Fibroblast of mammary gland (primary cell): ENCODE measurements around the gene KCNMA1.
A peak's percentile ranks its signal among the peaks of the same experiment; 100 is the strongest.

ENCODE experiments used
- DNase-seq: peaks from one replicate; pipeline ENCODE4 v3.0.0-alpha.2; 2010; ENCODE audit warnings: low read depth
- H3K4me3 ChIP-seq: 2 replicates; pipeline ENCODE4 v1.5.1; 2011; ENCODE audit warnings: low read depth, mild to moderate bottlenecking, low read length, moderate library complexity; ENCODE audit not compliant: control insufficient read depth
- CTCF ChIP-seq: conservative IDR thresholded peaks from 2 replicates; pipeline ENCODE4 v1.5.1; 2011; ENCODE audit warnings: low read depth, low read length, inconsistent platforms; ENCODE audit not compliant: control insufficient read depth, insufficient read depth

The KCNMA1 gene

GRCh38 chr10:77188521-77188920 lies 449.1 kb downstream of the KCNMA1 start:
- peak; percentile 50 for DNase-seq
- no peak overlapping the region for H3K4me3 ChIP-seq
- no peak for TF ChIP-seq CTCF

GRCh38 chr10:77188000-77188395 lies 449.6 kb downstream of the KCNMA1 start:
- DNase-seq = no peak
- no peak for TF ChIP-seq CTCF
- H3K4me3 ChIP-seq = no peak overlapping the region

GRCh38 chr10:77187376-77187999 lies 450.1 kb downstream of the KCNMA1 start:
- DNase-seq = no peak
- no peak overlapping the region for H3K4me3 ChIP-seq
- TF ChIP-seq CTCF = no peak

GRCh38 chr10:77186936-77187335 lies 450.7 kb downstream of the KCNMA1 start:
- no peak for DNase-seq
- no peak overlapping the region for H3K4me3 ChIP-seq
- TF ChIP-seq CTCF = no peak

GRCh38 chr10:77185696-77186095 lies 451.9 kb downstream of the KCNMA1 start:
- no peak for TF ChIP-seq CTCF
- H3K4me3 ChIP-seq = no peak overlapping the region
- no peak for DNase-seq

- no peak for TF ChIP-seq CTCF
- H3K4me3 ChIP-seq = no peak overlapping the region
- DNase-seq = no peak
Observed at GRCh38 chr10:77182803-77183202, 454.8 kb downstream of the KCNMA1 start.

- no peak overlapping the region for H3K4me3 ChIP-seq
- DNase-seq = no peak
- no peak for TF ChIP-seq CTCF
Observed at GRCh38 chr10:77180794-77181193, 456.8 kb downstream of the KCNMA1 start.
